HG03280 (cell line): Measurements from ENCODE around the gene SNCB.

Experiments used
- ATAC-seq: cut with Tn5 transposase; IDR thresholded peaks from one replicate; pipeline ENCODE4 v1.9.1; 2021; ENCODE audit warnings: mild to moderate bottlenecking, moderate library complexity; ENCODE audit not compliant: unreplicated experiment

The SNCB gene

DNA sequence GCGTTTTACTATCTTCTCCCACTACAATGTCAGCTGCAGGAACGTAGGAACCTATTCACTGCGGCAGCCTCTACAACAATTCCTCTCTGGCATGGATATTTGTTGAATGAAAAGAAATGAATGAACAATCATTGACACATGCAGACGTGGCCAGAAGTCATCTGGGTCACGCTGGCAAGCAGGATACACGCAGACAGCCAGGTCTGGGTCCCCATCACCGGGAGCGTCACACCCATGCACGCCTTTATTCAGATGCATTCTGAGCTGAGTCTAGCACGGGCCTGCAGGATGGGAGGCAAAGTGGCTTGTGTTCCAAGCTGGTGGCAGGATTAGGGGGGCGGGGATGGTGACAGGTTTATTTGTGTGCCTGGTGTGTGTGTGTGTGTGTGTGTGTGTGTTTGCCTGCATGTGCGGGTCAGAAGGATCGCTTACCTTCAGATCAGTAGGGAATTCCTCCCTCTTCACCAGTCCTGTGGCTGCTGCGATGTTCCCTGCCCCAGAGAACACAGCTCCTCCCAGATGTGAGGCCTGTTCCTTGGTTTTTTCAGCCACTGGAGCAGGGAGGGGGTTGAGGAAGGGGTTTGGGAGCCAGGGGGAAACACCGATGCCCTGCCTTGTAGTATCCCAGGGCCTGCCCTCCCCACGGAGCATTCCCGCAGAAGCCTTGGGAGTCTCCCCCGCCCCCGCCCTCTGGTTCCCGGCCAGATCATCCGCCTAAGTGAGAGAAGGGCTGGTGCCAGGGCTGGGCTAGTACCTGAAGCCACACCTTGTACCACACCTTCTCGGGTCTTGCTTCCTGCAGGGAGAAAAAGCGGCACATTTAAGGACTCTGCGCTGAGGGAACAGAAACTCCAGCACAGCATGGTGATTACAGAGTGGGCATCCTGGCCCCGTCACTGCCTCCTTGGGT lies 4.1 kb downstream of the SNCB start:
- ATAC-seq, result no peak

DNA sequence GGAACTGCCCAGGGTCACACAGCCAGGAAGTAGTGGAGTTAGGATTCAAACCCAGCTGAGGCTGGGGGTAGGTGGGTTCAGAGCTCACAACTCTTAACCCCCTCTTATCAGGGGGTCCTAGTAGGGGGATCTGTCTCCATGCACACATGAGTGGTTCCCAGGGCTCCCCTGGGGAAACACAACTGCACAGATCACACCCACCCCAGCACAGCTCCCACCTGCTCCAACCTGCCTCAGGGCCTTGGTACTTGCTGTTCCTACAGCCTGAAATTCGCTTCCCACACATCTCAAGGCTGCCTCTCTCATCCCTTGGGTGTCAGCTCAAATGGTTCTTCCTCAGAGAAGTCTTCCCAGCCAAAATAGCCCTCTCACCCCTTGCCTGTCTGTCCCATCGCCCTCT lies 4.8 kb downstream of the SNCB start:
- no peak for ATAC-seq

- ATAC-seq, result no peak
Observed at GRCh38 chr5:176624938-176625337, 5.4 kb downstream of the SNCB start.

GRCh38 chr5:176624142-176624541 lies 6.2 kb downstream of the SNCB start:
- ATAC-seq, result no peak

GRCh38 chr5:176621661-176622079 lies 8.7 kb downstream of the SNCB start:
- no peak for ATAC-seq

GRCh38 chr5:176620333-176620981 lies 9.9 kb downstream of the SNCB start:
- no peak for ATAC-seq

- ATAC-seq, result no peak
Observed at GRCh38 chr5:176619569-176620332, 10.6 kb downstream of the SNCB start.

DNA sequence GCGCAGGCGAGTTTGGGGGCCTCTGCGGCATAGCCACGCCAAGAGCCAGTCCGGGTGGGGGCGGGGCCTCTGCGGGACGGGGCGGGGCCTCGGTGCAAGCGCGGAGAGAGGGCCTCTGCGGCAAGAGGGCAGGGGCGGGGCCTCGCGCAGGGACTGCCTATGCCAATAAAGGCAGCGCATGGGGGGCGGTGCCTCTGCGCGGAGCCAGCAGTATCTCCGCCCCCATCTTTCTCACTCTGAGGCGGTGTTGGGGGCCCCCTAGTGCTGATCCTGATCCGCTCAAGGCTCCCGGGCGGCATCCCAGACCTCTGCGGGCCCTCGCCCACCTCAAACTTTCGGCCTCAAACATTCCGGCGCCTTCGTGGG lies 11.1 kb downstream of the SNCB start:
- ATAC-seq, result peak; percentile 79

DNA sequence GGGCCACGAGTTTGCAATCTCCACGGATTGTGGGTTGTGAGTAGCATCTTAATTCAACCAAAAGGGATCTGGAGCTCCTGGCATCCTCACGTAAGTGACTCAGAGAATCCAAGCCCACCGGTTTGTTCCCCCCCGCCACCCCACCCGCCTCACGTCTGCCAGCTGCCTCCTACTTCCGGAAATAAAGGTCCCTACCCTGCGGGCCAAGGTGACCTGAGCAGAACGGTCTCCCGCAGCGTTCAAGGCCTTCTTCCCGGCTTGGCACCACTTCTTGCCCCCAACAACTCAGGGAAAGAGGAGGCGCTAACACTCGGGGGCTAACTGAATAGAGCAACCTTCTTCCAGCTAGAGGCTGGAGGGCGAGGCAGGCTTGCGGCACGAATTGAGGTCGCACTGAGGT lies 11.6 kb downstream of the SNCB start:
- no peak for ATAC-seq

DNA sequence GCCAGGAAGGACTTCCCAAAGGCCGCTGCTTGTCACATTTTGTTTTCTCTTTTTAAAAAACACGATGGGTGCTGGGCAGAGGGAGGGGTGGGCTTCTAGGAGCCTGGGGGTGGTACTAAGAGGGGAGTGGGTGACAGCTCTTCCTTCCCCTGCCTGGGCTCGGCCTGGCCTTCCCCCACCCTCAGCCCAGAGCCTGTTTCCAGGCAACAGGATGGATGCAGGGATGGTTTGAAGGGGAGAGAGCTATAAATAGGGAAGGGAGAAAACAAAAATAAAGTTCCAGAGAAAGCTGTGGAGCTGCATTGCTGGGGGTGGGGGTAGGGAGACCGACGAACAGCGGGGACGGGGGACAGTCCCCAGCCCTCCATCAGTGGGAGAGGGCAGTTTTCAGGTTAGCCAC lies 13.8 kb downstream of the SNCB start:
- ATAC-seq, result no peak

- ATAC-seq, result no peak
Observed at GRCh38 chr5:176614805-176615478, 15.4 kb downstream of the SNCB start.

DNA sequence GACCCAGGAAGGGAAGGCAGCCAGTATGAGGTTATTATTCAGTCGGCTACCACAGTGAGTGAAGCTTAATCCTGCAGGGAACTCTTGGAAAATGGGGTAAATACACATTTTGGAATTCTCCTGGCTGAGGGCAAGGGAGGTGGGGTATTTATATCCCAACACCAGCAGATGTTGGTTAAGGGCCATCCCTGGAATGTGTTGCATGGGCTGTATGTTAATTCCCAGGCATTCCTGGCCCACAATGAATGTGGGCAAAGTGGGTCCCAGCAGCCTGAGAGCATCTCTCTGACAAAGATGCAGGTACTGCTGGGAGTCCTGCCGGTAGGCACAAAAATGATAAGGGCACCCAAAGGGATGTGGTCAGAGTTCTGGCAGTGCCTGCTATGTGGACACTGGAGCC lies 17.5 kb downstream of the SNCB start:
- ATAC-seq, result no peak

DNA sequence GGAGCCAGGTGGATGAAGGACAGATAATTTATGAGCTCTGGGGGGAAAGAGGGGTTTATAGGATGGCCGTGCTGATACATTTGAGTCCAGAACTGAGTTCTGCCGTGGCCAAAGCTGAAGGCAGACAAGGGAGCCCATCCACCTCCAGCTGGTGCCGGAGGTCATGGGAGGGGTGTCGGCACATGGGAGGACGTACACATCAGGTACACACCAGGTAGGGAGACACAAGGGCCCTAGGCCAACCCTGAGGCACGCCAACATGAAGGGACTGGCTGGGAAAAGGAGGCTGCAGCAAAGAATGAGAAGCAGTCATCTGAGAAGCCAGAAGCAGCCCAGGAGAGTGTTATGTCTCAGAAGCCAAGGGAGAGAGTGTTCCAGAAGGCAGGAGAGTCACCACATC lies 18.3 kb downstream of the SNCB start:
- ATAC-seq, result no peak

- ATAC-seq, result no peak
Observed at GRCh38 chr5:176611435-176611834, 18.9 kb downstream of the SNCB start.

GRCh38 chr5:176610435-176610773 lies 19.9 kb downstream of the SNCB start:
- ATAC-seq, result peak; percentile 7

- peak; percentile 84 for ATAC-seq
Observed at GRCh38 chr5:176609724-176610434, 20.5 kb downstream of the SNCB start, which contains the start of gene GPRIN1. TSS of gene GPRIN1 (minus strand) at chr5:176610156. CDS start at chr5:176599834, 10,322 bp downstream.

GRCh38 chr5:176608937-176609723 lies 21.2 kb downstream of the SNCB start:
- peak; percentile 24 for ATAC-seq

GRCh38 chr5:176608142-176608705 lies 22.1 kb downstream of the SNCB start:
- no peak for ATAC-seq

- no peak for ATAC-seq
Observed at GRCh38 chr5:176606875-176607274, 23.5 kb downstream of the SNCB start.
